Stimulated activated CD8-positive, alpha-beta memory T cell treated with anti-CD3 and anti-CD28 coated beads, Interleukin-12 subunit alpha, Interleukin-12 subunit beta, amount 100 ng/mL, for 1 hour (primary cell): ENCODE results near the gene ACSL1.
"Not testable (repeated sequence)": the region's sequence is repeated elsewhere in the genome, so short reads cannot be mapped to it uniquely, and the experiment has no call there.

ENCODE experiments used
- DNase-seq: peaks from one replicate; pipeline ENCODE4 v3.0.0-alpha.2; 2020; ENCODE audit warnings: low read depth

The ACSL1 gene

GRCh38 chr4:184785813-184786212, 40.0 kb downstream of the ACSL1 start:
- no peak for DNase-seq

- no peak for DNase-seq
Measured at GRCh38 chr4:184784628-184785257, 41.0 kb downstream of the ACSL1 start.

- no peak for DNase-seq
Measured at GRCh38 chr4:184782731-184783373, 42.9 kb downstream of the ACSL1 start.

GRCh38 chr4:184779160-184779559, 46.6 kb downstream of the ACSL1 start:
- not testable (repeated sequence) for DNase-seq

GRCh38 chr4:184778325-184778724, 47.4 kb downstream of the ACSL1 start:
- DNase-seq: no peak

GRCh38 chr4:184776821-184777220, 48.9 kb downstream of the ACSL1 start:
- no peak for DNase-seq

GRCh38 chr4:184775854-184776555, 49.8 kb downstream of the ACSL1 start:
- DNase-seq: no peak

GRCh38 chr4:184774152-184774551, 51.6 kb downstream of the ACSL1 start:
- DNase-seq: no peak

GRCh38 chr4:184771416-184771815, 54.4 kb downstream of the ACSL1 start:
- no peak for DNase-seq

GRCh38 chr4:184769141-184769765, 56.5 kb downstream of the ACSL1 start:
- DNase-seq: no peak

- no peak for DNase-seq
Measured at GRCh38 chr4:184768296-184768695, 57.5 kb downstream of the ACSL1 start.

GRCh38 chr4:184766446-184766845, 59.3 kb downstream of the ACSL1 start:
- DNase-seq: no peak

GRCh38 chr4:184765473-184766340, 60.1 kb downstream of the ACSL1 start:
- DNase-seq: no peak

GRCh38 chr4:184764601-184765000, 61.2 kb downstream of the ACSL1 start:
- DNase-seq: no peak

GRCh38 chr4:184763150-184763780, 62.5 kb downstream of the ACSL1 start:
- no peak for DNase-seq

- no peak for DNase-seq
Measured at GRCh38 chr4:184762100-184762499, 63.7 kb downstream of the ACSL1 start.

- no peak for DNase-seq
Measured at GRCh38 chr4:184760681-184761080, 65.1 kb downstream of the ACSL1 start.

GRCh38 chr4:184757810-184758209, 68.0 kb downstream of the ACSL1 start:
- no peak for DNase-seq

- DNase-seq: no peak
Measured at GRCh38 chr4:184756399-184756798, 69.4 kb downstream of the ACSL1 start.

GRCh38 chr4:184755278-184755677, 70.5 kb downstream of the ACSL1 start:
- no peak for DNase-seq

- DNase-seq: no peak
Measured at GRCh38 chr4:184752496-184753275, 73.1 kb downstream of the ACSL1 start.
